Activated CD8-positive, alpha-beta memory T cell treated with anti-CD3 and anti-CD28 coated beads, Interleukin-2, amount 50 U/mL, for 24 hours (primary cell): Measurements from ENCODE around the gene RANBP1.
A peak's percentile ranks its signal among the peaks of the same experiment; 100 is the strongest.

Experiments used
- DNase-seq: peaks from one replicate; pipeline ENCODE4 v3.0.0-alpha.2; 2020; ENCODE audit errors: extremely low read depth

RANBP1 gene

DNA sequence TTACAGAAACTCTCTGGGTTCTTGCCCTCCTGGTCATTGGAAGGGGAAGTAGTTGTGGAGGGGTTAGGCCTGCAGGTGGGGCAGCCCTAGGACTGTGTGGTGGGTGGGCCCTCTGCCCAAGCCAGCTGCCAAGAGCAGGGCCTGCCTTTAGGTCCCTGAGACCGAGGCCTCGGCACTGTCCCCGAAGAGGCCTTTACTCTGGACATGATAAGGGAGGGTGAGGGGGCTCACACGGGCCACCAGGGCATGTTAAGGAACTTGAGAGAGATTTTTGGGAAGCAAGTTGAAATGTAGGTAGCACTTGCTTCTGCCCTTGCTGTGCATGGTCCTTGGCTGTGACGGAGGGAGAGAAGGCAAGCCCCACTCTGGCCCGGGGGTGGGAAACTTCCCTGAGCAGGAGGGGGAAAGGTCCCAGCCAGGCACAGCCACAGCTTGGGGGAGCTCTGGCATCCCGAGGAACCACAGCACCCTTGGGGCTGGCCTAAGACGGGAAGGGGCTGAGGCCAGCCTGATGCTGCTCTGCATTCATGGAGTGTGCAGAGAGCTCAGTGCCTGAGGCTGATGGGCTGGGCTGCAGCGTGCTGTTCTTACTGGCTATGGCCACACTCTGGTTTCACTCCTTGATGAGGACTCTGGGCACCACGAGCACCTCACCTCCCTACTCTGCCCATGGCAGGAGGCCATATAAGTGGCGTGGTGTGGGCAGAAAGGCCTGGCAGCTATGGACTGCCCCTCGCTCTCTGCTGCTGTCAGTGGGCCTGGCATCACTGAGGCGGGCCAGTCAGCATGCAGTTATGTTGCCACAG is 7.8 kb upstream of the RANBP1 start:
- no peak for DNase-seq

DNA sequence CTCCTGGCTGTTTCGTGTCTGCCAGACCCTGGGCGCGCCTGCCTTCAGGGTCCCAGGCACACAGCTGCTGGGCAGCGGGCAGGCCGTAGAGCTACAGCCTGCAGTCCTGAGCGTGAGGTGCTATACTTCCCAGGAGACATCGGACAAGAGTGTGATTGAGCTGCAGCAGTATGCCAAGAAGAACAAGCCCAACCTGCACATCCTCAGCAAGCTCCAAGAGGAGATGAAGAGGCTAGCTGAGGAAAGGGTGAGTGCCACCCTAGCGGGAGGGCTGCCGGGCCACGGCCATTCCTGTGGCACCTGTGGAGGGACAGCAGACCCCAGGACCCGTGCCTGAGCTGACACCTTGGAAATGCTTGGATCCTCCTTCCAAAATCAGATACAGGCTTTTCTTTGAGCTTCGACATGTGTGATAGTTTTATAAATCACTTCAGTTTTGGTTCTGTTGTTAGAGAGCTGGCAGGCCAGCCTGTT is 7.1 kb upstream of the RANBP1 start:
- DNase-seq = no peak

DNA sequence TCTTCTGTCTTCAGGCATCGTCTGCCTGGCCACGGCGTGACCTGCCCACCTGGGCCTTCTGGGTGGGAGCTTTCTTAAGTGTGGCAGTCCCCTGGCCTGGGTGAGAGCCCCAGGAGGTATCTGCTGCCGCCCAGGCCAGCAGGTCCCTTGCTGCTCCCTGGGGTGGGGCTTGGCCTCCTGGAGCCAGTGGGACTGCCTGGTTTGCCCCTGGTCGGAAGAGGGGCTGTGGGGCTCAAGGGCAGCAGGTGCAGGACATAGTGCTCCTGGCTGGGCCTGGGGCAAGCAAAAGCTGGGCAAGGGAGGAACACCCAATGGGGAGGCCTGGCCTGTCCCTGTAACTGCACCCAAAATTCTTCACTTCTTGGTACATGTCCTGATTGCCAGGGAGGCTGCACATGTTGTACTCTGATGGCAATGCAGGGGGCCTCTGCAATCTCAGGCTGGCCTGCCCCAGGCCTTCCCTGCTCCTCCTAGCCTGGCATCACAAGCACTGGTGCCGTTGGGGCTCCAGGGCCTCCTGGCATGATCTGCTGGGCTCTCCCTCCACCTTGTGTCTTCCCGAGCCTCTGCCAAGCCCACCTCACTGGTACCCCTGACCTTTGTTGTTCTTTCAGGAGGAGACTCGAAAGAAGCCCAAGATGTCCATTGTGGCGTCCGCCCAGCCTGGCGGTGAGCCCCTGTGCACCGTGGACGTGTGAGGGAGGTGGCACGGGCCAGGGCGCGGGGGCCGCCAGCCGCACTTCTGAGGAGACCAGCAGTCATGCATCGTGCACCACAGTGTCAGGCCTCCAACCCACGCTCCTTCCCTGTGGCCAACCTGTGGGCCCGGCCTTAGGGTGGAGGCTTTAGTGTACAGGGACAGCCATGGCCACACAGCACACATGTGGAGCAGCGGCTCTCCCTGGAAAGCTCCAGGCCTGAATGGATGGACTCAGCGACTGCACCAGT is 6.2 kb upstream of the RANBP1 start:
- no peak for DNase-seq

DNA sequence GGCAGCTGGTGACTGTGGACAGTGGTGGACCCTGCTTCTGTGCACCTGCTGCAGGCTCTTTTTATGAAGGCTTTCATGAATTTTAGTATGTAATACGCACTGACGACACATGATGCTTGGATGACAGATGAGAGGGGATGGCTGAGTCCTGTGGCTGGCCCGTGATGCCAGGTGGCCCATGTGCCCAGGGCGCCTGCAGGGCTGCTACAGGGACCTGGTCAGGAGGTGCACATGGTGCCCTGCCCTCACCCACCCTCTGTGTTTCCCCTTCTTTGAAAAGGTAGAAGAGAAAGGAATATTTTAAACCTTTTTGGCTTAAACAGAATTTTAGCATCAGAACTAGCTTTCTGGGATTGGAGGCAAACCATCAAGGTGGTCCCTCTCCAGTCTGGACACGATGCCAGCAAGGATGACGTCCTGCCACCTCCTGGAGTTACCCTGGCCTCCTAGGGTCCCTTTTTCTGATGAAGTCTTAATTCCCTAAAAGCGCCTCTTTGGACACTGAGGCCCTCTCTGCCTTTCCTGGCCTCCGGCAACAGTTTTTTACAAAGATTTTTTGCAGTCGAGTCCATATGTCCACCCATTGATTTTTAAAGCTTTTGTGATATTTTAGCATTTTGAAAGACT is 5.4 kb upstream of the RANBP1 start:
- DNase-seq = no peak

DNA sequence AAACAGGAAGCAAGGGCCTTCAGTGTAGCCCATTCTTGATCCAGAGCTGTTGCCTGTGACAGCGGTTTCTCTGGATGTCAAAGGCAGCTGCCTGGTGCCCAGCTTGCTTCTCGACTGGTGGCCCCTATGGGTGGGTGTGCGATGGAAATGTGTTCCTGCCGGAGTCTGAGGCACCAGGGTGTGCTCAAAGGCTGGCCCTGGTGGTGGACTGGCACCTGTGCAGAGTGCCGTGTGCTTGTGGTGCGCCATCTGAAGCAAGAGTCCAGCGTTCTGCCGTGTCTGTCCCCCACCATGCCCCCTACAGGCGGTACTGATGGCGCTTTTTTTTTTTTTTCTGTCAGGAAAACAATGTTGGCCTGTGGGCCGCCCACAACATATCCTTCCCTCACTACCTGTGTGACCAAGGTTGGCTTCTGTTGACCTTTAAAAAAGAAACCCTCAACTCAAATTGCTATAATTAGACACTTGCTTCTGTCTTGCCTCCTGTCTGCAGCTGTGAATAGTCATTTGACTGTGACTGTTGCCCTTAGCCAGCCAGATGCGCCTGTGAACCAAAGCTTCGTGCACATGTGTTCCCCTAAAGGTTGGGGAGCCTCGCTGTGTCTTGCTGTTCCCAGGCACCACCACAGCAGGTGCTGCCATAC is 4.7 kb upstream of the RANBP1 start:
- no peak for DNase-seq

DNA sequence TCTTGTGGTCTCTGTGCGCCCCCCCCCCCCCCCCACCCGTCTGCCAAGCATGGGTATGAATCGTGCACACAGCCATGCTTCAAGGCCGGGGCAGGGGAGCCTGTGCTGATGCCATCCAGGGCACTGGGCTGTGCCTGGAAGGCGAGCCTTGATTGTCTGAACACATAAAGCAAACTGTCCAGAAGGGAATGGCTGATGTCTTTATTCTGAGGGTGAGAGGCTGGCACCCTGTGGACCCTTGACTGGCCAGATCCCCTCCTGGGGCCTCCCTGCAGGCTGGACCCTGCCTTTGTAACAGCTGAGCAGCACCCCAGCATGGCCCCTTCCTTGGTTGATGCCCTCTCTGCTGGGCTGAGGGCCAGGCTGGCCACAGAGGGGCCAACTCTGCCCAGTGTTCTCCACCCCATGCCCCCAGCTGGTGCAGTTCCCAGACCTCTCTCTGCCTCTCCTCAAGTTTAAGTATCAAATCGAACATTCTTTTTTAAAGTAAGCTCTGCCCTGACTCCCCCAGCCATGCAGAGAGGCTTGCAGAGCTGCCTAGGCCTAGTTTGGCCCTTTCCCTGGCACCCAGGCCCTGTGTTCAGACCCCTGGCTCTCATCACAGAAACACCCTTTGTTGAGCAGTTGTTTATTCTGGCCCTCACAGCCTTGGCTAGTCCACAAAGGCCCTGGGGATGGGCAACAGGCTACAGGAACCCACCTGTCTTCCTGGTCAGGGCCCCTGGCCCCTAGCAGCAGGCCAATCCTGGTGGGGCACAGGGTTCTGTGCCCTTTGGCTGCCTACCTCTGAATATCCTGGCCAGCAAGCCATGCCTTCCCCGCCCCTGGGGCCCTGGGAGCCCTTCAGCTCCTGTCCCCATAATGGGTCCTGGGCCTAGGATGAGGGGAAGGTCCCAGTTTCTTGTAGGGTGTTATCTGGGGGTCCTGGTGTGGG is 3.9 kb upstream of the RANBP1 start:
- no peak for DNase-seq

DNA sequence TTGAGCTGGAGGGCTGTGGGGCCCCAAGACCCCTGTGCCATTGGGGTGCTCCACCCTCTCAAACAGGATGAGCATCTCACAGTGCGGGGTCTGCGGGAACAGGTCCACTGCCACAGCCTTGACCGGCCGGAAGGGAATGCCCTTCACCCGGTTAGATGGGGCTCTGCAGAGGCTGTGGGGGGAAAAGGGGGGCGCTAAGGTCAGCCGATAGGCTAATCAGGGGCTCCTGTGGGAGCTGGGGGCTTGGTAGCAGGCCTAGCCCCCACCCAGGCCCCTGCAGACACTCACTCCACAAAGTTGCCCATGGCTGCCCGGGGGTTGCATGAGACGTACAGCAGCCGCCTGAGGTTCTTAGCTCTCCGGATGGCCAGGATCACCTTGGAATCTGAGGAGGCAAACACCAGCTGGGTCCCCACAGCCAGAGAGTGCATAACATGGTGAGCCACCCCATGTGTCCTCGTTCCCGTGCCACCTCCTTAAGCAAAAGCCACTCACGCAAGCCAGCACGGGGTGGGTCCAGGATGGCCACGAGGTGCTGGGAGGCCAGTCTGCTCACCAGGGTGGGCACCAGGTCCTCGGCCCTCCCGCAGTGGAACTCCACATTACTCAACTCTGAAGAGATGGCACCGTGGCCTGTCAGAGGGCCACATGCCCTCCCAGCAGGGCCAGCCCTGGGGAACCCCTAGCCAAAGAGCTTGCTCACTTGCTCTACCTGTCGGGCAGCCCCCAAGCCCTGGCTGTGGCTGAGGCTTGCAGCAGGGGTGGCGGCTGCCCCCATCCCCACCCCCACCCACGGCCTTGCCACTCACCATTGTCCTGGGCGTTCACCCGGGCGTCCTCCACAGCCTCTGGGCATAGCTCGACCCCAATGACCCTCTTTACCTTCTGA is 3.0 kb upstream of the RANBP1 start:
- no peak for DNase-seq

DNA sequence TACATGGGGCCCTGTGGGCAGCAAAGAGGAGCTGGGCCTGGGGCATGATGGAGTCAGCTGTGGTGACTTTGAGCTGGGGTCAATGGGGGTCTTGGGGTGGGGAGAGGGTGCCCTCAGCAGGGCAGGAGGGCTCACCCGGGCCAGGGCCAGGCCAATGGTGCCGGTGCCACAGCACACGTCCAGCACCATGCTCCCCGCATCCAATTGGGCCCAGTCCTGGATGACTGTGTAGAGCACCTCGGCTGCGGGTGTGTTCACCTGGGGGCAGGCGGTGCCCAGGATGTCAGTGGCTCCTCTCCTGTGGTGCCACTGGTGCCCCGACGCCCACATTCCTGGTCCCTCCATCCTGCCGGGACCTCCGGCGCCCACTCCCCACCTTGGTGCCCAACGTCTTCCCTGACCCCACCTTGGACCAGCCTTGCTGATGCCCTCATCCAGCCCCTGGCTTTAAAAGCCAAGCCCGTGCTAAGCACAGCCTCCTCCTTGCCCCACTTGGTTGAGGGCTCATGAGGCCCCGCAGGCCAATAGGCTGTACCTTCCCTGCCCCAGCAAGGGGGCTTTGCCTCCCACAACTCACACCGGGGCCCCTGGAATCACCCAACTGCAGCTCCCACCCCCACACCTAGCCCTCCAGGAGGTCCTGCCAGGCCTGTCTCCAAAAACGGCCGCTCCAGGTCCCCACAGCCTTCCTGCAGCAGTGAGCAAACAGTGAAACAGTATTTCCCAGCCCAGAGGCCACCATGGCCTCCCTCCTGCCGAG is 2.2 kb upstream of the RANBP1 start:
- DNase-seq = no peak

DNA sequence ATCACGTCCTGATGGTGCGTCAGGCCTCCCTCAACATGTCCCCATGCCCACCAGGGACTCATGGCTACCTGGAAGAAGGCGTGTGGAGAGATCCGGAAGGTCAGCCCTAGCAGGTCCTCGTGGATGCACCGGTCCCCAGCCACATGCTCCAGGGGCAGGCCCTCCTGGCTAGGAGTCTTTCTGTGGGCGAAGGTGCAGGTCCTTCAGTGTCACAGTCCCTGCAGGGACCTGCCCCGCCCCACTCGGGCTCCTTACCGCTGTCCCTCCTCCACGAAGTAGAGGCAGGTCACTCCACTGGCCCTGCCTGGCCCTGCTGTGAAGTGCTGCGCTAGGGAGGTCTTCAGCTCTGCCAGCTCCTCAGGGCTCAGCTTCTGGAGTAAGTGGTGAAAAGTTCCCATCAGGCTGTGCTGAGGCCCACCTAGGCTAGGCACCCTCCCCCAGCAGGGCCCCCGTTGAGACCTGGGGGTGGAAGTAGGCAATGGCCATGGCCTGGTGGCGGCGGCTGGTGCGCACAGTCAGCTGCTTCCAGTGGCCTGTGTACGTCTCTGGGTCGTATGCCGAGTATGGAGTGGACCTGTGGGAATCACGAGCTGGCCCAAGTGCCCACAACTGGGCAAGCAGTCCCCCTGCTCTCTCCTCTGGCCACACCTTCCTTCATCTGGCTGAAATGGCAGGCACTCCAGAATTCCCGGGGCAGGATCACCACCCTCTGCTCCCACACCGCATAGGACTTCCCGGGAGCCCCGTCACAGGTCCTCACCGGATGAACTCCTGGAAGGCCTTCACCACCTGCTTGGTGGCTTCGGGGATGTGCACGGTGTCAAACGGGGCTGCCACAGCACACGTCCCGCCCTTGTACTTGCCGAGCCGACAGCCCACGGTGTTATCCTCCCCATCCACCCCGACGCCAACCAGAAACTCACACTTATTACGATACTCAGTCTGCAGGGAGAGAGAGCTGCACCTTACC is 1.1 kb upstream of the RANBP1 start:
- no peak for DNase-seq

DNA sequence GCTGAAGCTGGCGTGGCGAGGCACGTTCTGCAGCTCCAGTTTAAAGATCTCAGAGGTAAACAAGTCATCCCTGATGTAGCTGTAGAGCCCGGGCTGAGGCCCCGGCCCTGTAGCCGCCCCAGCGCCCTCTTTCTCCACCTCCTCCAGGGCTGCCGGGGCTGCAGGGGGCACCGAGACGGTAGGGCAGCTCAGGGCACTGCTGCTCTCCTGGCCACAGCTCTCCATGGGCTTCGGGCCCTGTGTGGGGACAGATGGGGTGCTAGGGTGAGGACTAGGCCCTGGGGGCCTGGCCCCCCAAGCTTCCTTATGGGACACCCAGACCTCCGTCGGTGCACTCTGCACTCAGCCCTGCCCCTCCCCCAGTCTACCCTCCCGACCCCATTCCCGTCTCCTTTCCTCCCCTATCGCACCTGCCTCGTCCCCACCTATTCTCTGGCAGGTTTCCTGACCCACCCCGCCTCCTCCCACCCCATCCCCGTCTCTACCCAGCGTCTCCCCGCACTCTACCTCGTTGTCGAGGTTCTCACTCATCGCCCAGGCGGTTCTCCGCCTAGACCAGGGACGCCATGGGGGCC is 559 bp downstream of the RANBP1 start:
- DNase-seq = no peak

DNA sequence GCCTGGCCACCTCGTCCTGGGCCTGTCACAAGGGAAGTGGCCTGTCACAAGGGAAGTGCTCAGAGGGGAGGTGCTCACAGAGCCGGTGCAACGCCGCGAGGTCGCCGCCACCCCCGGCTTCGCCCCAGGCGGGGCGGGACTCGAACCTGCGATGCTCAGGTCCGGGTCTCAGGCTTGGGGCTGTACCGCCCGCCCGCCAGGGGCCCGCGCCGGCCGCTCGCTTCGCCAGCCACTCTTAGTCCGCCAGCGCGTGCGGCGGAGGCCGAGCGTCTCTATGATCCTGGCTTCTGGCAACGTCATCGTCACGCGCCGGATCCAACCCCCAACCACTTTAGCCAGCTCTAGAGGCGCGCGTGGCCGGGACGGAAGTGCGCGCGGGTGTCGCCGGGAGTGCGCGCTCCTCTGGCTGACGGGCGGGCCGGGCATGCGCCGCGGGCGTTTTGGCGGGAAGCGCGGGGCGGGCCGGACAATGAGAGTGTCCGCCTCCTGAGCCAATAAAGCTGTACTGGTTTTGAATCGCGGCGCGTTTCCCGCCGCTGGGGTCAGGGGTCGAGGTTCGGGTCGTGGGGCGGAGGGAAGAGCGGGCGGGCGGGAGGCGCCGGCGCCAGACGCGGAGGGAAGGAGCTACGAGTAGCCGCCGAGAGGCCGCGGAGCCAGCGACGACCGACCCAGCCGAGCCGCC is 1.2 kb downstream of the RANBP1 start, which contains the start of gene TRMT2A:
TSS of gene TRMT2A (minus strand) at position 276 of the 682 bp plus-strand sequence. CDS start 320 bp downstream, outside the sequence.
- peak; percentile 96 for DNase-seq

DNA sequence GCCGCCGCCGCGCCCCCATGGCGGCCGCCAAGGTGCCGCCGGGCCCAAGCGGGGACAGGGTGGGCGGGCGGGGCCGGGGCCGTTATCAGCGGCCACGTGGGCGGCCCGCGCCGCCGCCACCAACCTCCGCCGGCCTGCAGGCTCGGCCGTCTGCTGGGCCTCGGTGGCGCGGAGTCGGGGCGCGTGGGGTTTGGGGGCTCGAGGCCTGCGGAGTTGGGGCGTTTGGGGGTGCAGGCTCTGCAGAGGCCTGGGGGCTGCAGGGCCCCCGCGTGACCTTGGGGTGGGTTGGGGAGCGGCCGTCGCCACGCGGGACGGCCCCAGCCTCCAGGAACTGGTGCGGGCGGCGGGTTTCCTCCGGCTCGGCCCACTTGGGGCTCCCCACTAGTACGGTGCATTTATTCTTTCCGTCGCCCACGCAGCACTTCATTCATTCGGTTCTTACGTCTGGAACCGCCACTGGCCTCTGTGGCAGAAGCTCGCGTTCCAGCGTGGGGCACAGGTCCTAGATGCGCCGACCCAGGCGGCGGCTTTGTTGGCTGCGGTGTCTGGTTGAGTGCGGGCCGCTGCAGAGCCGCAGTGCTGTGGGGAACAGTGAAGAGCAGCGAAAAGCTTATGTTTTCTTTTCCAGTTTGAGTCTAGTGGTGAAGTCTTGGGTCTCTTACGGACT is 1.9 kb downstream of the RANBP1 start:
- DNase-seq = peak; percentile 67

DNA sequence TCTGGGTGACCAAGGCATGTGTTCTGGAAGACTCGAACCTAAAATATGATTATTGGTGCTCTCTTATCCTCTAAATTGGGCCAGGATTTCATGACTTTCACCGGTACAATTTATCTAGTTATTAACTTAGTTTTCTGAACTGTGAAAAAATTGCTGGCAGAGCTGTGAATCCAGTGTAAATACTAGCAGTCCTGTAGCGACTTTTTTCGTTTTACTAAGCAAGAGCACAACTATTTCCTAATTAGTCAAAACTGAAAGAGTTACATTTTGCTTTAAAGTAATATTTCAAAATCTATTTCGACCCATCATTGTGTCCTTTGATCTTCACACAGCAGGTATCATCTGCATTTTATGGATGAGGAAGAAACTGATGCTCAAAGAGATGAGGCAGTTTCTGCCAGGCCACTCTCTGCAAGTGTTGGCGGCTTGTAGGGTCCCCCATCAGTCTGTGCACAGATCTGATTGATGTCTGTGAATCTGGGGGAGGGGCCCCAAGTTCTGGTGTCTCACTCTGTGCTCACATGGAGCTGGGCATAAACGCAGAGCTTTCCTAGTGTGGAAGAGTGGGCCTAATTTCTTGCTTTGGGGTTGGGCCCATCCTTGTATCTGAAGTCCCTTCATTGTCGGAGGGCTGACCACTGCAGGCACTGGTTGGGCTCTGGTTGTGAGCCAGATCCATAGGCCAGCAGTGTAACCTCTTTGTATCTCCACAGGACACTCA is 2.6 kb downstream of the RANBP1 start:
- no peak for DNase-seq

DNA sequence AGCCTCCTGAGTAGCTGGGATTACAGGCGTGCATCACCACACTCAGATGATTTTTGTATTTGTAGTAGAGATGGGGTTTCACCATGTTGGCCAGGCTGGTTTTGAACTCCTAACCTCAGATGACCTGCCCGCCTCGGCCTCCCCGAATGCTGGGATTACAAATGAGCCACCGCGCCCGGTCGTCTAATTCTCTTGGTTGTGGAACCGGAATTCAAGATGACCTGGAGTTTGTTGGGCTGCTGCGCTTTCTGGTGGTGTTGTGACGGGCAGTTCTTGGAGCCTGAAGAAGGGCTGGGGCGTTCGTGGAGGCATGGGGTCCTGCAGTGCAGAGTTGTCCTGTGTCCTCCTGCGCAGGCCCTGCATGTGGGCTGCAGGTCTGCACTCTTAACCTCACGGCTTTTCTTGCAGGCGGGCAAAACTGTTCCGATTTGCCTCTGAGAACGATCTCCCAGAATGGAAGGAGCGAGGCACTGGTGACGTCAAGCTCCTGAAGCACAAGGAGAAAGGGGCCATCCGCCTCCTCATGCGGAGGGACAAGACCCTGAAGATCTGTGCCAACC is 6.0 kb downstream of the RANBP1 start:
- no peak for DNase-seq
